Pancreas (tissue), 10 donors: ENCODE data around the gene ADGRG6. TPM values are rescaled to one million over a fixed set of nuclear protein-coding genes. Genes with fewer than 3 reads are reported as not detected.
A peak's percentile ranks its signal among the peaks of the same experiment; 100 is the strongest.

Experiments used
- ATAC-seq, 4 donors: fragments of 200-7000 bp; cut with Tn5 transposase; one replicate each; pipeline versions ENCODE4 v1.8.0 to v1.9.1; 2020; ENCODE audit warnings: mild to moderate bottlenecking in 4 of 4, moderate library complexity in 4 of 4
- DNase-seq, 6 donors: peaks; one replicate each; pipeline ENCODE4 v3.0.0-alpha.2; 2020
- FAIRE-seq: peaks from 2 replicates; lab custom pipeline; 2012; peaks lifted over from hg19 to GRCh38; lab: Jason Lieb, UNC
- H3K27ac ChIP-seq, 4 donors: fragments of 200-600 bp; sonication (generic); 1 replicate in 3 of 4; 2 replicates in 1 of 4; pipeline versions ENCODE4 v1.5.0 to v1.8.0; 2020
- H3K27me3 ChIP-seq, 4 donors: fragments of 200-600 bp; one replicate each; pipeline ENCODE4 v1.8.0; 2021
- H3K36me3 ChIP-seq, 3 donors: fragments of 200-600 bp; sonication (generic) in 1 of 3; one replicate each; pipeline versions ENCODE4 v1.5.0 to v1.8.0; 2020 to 2021
- H3K4me1 ChIP-seq, 3 donors: fragments of 200-600 bp; one replicate each; pipeline ENCODE4 v1.8.0; 2021
- H3K4me3 ChIP-seq, 4 donors: fragments of 200-600 bp; sonication (generic) in 2 of 4; one replicate each; pipeline versions ENCODE4 v1.5.0 to v1.8.0; 2020 to 2021
- H3K9me3 ChIP-seq, 4 donors: fragments of 200-600 bp; one replicate each; pipeline ENCODE4 v1.8.0; 2021
- WGBS, 2 donors: extraction: QIAGEN DNeasy Blood & Tissue Kit; methylation state at CpG; one replicate each; pipeline ENCODE4 v1.1.7; 2013; 5-methylcytosine and 5-hydroxymethylcytosine counted together
- intact Hi-C, 3 donors: fragments of 100-400 bp; cut with DNase I; formaldehyde crosslinking; loops; one replicate each; pipeline versions ENCODE4 v1.11.1 to v1.14.2; 2022
- polyA plus RNA-seq, 2 donors: library from polyadenylated mRNA; stranded (reverse); fragments of 200-250 nt; gene quantifications; one replicate each; pipeline ENCODE4 v1.2.3, GENCODE V29; 2013
- total RNA-seq, 6 donors: library from RNA; stranded (reverse); fragmentation: NEBNext Ultra II Directional in 4 of 6; extraction: Animal tissue kit (Norgen Biotek cat#: 25700) in 4 of 6; gene quantifications; one replicate each; pipeline versions ENCODE4 v1.2.1 to v1.2.4, GENCODE V29; 2021 to 2023
- TF ChIP-seq, protein P1 (sequence below), 4 donors: fragments of 200-600 bp; sonication (generic) in 3 of 4; IDR thresholded peaks; one replicate each; pipeline versions ENCODE4 v1.5.0 to v1.8.0; 2021; ENCODE audit warnings: antibody characterized with exemption in 4 of 4
- donor health status: healthy with polysubstance abuse.
- donor health status: DM: no; HTN: no; CAD: no; lungs with moderate emphysema.
- donor health status: DM: no; HTN: no; CAD: no.
- donor health status: control.
- donor health status: control.
- donor health status: Bipolar disorder and iron deficiency.
- donor health status: DM: yes; HTN: yes; CAD: no.
- donor health status: DM: no; HTN: no; CAD: no.
- donor health status: DM: no; HTN: no; CAD: no.
- donor health status: DM: yes; HTN: yes; CAD: no.

ADGRG6 gene
- total RNA-seq (10 to 100 TPM in 1 of 6 donors, 1 to 10 TPM in 5; 2.2 to 10.7 (median 5.4) TPM), polyA plus RNA-seq (1 to 10 TPM; 1.6 to 3.3 TPM)

DNA sequence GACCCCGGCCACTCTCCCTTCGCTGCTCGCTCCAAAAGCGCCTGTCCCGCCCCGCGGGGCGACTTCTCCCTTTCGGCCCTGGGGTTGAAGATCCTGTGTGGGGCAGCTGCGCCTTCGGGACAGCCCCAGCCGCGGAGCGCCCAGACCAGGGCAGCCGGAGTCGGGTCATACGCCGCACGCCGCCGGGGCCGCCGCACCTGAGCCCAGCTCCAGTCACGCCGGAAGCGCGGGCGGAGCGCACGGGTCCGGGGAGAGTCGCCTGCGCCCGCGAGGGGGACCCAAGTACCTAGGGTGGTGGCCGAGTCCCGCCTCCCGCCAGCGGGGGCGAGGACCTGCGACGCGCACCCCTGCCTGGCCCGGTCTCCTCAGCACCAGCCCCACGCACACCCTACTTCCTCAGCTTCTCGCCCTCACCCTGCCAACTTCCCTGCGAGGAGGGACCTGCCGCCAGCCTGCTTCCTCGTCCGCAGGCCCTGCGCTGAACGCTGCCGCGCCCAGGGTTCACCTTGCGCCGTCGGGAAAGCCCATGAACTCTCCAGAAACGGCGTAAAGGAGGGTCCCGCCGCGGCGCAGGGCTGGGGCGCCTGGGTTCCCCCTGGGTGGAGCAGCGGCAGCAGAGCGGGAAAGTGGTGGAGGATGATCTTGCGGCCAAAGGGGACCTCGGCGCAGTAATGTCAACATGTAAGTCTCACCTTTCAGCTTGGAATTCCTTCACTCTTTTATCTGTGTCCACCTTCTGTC is at the start of gene ADGRG6:
Gene ADGRG6 (plus strand): TSS at position 357 of the 741 bp plus-strand sequence. CDS start 323 bp downstream, at position 680.
- intact Hi-C loops, result no loop called here

DNA sequence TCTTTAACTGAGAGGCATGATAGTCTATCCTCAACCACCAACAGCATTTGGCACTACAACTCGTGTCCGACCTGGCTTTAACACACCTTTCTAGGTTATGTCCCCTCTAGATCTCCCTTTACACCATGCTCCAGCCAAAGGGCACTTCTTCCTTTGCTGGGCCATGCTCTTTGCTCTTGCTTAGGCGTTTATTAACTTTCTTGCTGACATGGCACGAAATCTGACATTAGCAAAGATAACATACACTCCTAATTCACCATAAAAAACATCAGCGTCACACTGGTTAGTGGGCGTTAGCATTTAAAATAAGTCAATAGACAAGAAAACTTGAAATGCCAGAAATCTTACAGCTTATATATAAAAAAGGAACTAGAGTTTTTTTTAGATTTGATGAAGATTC is 47.3 kb upstream of the ADGRG6 start:
- H3K9me3 ChIP-seq, result no peaks in the 10 kb centered on the region
- no peak for ATAC-seq
- no peaks in the 10 kb centered on the region for H3K27me3 ChIP-seq
- TF ChIP-seq, protein P1, sequence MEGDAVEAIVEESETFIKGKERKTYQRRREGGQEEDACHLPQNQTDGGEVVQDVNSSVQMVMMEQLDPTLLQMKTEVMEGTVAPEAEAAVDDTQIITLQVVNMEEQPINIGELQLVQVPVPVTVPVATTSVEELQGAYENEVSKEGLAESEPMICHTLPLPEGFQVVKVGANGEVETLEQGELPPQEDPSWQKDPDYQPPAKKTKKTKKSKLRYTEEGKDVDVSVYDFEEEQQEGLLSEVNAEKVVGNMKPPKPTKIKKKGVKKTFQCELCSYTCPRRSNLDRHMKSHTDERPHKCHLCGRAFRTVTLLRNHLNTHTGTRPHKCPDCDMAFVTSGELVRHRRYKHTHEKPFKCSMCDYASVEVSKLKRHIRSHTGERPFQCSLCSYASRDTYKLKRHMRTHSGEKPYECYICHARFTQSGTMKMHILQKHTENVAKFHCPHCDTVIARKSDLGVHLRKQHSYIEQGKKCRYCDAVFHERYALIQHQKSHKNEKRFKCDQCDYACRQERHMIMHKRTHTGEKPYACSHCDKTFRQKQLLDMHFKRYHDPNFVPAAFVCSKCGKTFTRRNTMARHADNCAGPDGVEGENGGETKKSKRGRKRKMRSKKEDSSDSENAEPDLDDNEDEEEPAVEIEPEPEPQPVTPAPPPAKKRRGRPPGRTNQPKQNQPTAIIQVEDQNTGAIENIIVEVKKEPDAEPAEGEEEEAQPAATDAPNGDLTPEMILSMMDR (IDR thresholded peaks at IDR 0.05), result no peak
- no peaks in the 10 kb centered on the region for H3K4me1 ChIP-seq
- WGBS, 2 donors, result 62 to 73% methylated on average over 6 of the region's 6 CpGs
- DNase-seq, result no peak
- H3K36me3 ChIP-seq, result no peaks in the 10 kb centered on the region
- no peak overlapping the region for H3K4me3 ChIP-seq
- intact Hi-C loops, result no loop called here
- FAIRE-seq, result no peak
- H3K27ac ChIP-seq, result no peak overlapping the region

More for the DNA sequence above, at the start of gene ADGRG6:
- FAIRE-seq (no peak), DNase-seq (peak; percentile 32 to 83 (median 51)), ATAC-seq (peak; percentile 80 to 90 (median 89))
- WGBS, 2 donors, result 0 to 1% methylated on average over 68 to 69 of the region's 69 CpGs
- H3K4me1 ChIP-seq, result peaks cover 0 to 5% (median 4%) of the 10 kb centered on the region in 3 donors
- H3K9me3 ChIP-seq, result no peaks in the 10 kb centered on the region
- H3K27ac ChIP-seq, result peak within 1 kb of the TSS; percentile 13 to 68 (median 52)
- TF ChIP-seq, protein P1 (IDR thresholded peaks at IDR 0.05), result no peak
- H3K4me3 ChIP-seq, result peak within 1 kb of the TSS; percentile 49 to 69 (median 55)
- no peaks in the 10 kb centered on the region for H3K27me3 ChIP-seq
- no peaks in the 10 kb centered on the region for H3K36me3 ChIP-seq

DNA sequence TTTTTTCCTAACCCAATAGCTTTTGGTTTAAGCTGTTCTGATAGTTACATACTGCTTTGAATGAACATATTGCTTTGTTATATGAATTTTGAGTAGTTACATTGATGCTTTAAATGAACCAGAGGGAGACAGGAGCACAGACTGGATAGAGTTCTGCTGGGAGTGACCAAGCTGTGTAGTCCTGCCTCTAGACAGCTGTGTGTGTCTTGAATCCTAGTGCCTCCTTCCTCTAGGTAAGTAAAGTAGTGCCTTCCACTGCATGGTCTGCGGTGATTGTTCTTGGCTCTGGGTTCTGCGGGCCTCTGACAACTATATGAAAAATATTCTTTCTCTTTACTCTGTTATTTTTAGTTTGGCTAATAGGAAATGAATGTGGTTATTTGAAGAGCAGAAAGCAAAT is 46.0 kb upstream of the ADGRG6 start:
- 11 to 20% methylated on average over 2 of the region's 2 CpGs for WGBS, 2 donors
- H3K9me3 ChIP-seq, result no peaks in the 10 kb centered on the region
- intact Hi-C loops, result no loop called here
- TF ChIP-seq, protein P1 (IDR thresholded peaks at IDR 0.05), result no peak
- FAIRE-seq (no peak), DNase-seq (no peak), ATAC-seq (no peak)
- no peaks in the 10 kb centered on the region for H3K36me3 ChIP-seq
- no peak overlapping the region for H3K4me3 ChIP-seq
- no peaks in the 10 kb centered on the region for H3K4me1 ChIP-seq
- H3K27me3 ChIP-seq, result no peaks in the 10 kb centered on the region
- H3K27ac ChIP-seq, result no peak overlapping the region

DNA sequence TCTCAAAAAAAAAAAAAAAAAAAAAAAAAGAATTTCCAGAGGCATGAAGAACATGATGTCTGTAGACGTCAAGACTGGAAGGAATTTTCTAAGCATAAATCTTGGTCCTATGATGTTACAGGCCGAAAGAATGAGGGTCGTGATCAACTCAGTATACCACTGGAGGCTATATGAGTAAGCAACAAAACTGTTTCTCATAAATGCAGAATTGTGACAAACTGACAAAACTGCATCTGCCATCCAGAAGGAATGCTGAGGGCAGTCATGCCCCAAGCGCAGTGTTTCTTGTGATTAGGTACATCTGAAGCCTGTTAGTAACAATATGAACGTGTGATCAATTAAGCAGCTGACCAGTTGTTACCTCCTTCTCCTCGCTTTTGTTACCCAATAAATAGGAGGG is 43.5 kb upstream of the ADGRG6 start:
- TF ChIP-seq, protein P1 (IDR thresholded peaks at IDR 0.05), result no peak
- Histone ChIP-seq H3K36me3 (no peaks in the 10 kb centered on the region), H3K9me3 (no peaks in the 10 kb centered on the region), H3K4me1 (no peaks in the 10 kb centered on the region), H3K4me3 (no peak overlapping the region), H3K27me3 (no peaks in the 10 kb centered on the region), H3K27ac (no peak overlapping the region)
- FAIRE-seq (no peak), ATAC-seq (no peak), DNase-seq (no peak)
- intact Hi-C loops, result no loop called here
- 79 to 87% methylated on average over 6 of the region's 6 CpGs for WGBS, 2 donors

DNA sequence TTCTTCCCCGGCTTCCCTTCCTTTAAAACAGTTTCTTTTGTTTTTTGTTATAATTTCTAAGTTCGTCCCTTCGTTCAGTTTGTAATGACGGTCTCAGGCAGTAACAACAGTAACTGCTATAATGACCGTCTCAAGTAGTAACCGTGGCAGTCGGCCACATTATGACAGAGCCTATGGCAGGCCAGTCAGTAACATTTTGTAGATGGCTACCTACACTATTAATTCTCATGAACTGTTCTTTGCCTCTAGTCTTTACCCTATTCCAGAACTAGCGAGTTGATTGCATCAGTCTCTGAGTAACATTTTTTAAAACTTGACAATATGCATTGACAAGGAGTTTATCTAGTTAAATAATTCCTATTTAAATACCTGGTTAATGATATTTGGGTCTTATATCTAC is 43.0 kb upstream of the ADGRG6 start:
- no peak overlapping the region for H3K27ac ChIP-seq
- ATAC-seq, result no peak
- intact Hi-C loops, result no loop called here
- no peaks in the 10 kb centered on the region for H3K36me3 ChIP-seq
- TF ChIP-seq, protein P1 (IDR thresholded peaks at IDR 0.05), result no peak
- no peak for DNase-seq
- H3K27me3 ChIP-seq, result no peaks in the 10 kb centered on the region
- no peak for FAIRE-seq
- no peaks in the 10 kb centered on the region for H3K4me1 ChIP-seq
- no peaks in the 10 kb centered on the region for H3K9me3 ChIP-seq
- WGBS, 2 donors, result 79 to 90% methylated on average over 8 of the region's 8 CpGs
- H3K4me3 ChIP-seq, result no peak overlapping the region
